ENCODE measurements around the gene TPSG1.

The TPSG1 gene

GRCh38 chr16:1264345-1265089 lies 39.4 kb upstream of the TPSG1 start (continued):
- no peak for TF ChIP-seq CSRNP3 (CRISPR knock-in tag; IDR thresholded peaks at IDR 0.05)
- no peak for TF ChIP-seq ZC3H10 (CRISPR knock-in tag; IDR thresholded peaks at IDR 0.05)
- no peak for TF ChIP-seq PPARA (CRISPR knock-in tag; IDR thresholded peaks at IDR 0.05; ENCODE audit: borderline replicate concordance)
- TF ChIP-seq CREB5 (CRISPR knock-in tag; IDR thresholded peaks at IDR 0.05; ENCODE audit: low read depth), result no peak

GRCh38 chr16:1263591-1264344 lies 38.7 kb upstream of the TPSG1 start:
- no peak for ATAC-seq
- no peak for TF ChIP-seq CSRNP3 (CRISPR knock-in tag; IDR thresholded peaks at IDR 0.05)
- TF ChIP-seq ZFP3 (CRISPR knock-in tag; IDR thresholded peaks at IDR 0.05), result no peak
- TF ChIP-seq GLIS3 (CRISPR knock-in tag; IDR thresholded peaks at IDR 0.05), result no peak
- no peak for TF ChIP-seq ARNTL (CRISPR knock-in tag; IDR thresholded peaks at IDR 0.05; ENCODE audit: borderline replicate concordance, low read depth)
- no peak for TF ChIP-seq BACH2 (CRISPR knock-in tag; IDR thresholded peaks at IDR 0.05; ENCODE audit: borderline replicate concordance)
- TF ChIP-seq ZFP30 (CRISPR knock-in tag; IDR thresholded peaks at IDR 0.05), result no peak
- TF ChIP-seq POU6F1 (CRISPR knock-in tag; IDR thresholded peaks at IDR 0.05; ENCODE audit: borderline replicate concordance, low read depth), result no peak
- no peak for TF ChIP-seq ZC3H10 (CRISPR knock-in tag; IDR thresholded peaks at IDR 0.05)
- TF ChIP-seq TCF4 (CRISPR knock-in tag; IDR thresholded peaks at IDR 0.05; ENCODE audit: borderline replicate concordance), result no peak
- TF ChIP-seq TSHZ2 (CRISPR knock-in tag; IDR thresholded peaks at IDR 0.05), result no peak
- TF ChIP-seq RARB (CRISPR knock-in tag; IDR thresholded peaks at IDR 0.05), result no peak
- TF ChIP-seq ZNF565 (CRISPR knock-in tag; conservative IDR thresholded peaks at IDR 0.05; ENCODE audit: low read depth), result no peak
- no peak for TF ChIP-seq PATZ1 (CRISPR knock-in tag; IDR thresholded peaks at IDR 0.05; ENCODE audit: borderline replicate concordance)
- TF ChIP-seq ZNF8 (CRISPR knock-in tag; IDR thresholded peaks at IDR 0.05), result no peak
- no peak for TF ChIP-seq ESRRG (CRISPR knock-in tag; IDR thresholded peaks at IDR 0.05)
- no peak for TF ChIP-seq SNAI2 (CRISPR knock-in tag; IDR thresholded peaks at IDR 0.05)
- no peak for TF ChIP-seq ZNF70 (CRISPR knock-in tag; IDR thresholded peaks at IDR 0.05)
- no peak for TF ChIP-seq ISL1 (CRISPR knock-in tag; IDR thresholded peaks at IDR 0.05)

Measured in SK-N-SH treated with all-trans-retinoic acid at 6 μM for 48 hours (cell line).